COLO668 (cell line): ENCODE data around the gene GLRA1.

ENCODE experiments used
- DNase-seq: peaks from one replicate; lab custom pipeline; 2025; ENCODE audit not compliant: unreplicated experiment; lab: John Stamatoyannopoulos, UW

Gene GLRA1

DNA sequence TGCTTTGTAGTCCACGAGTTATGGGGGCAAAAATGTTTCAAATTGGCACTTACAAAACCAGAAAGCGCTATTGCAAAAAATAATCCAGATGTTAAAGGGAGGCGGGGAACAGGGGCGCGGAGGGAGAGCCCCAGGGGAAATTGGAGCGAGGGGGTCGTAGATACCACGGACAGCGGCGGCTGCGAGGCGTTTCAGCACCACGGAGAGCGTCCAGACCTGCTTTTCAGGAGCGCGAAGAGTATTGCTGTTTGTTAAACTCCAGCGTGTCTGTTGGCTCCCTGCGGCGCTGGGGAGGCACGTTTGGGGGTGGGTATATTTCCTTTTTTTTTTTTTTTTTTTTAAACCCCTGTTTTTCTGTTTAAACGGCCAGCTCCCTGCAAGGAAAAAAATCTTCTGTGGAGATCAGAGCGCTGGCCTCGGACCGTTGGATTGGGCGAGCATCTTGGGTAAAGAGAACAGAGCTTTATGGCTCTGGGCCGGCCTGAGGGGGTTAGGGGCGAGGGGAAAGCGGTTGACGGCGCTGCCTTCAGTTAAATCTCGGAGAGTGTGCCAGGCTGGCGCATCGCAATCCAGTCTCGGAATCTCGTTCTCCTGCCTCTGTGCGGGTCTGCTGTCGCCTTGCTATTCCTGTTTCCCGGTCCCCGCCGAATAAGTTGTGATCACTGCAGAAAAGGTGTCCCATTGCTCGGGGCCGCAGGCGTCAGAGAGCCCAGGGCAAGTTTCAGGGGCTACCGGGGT is at the start of gene GLRA1:
TSS of gene GLRA1 (minus strand) at position 288 of the 738 bp plus-strand sequence. CDS start 302 bp downstream, outside the sequence.
- no peak for DNase-seq

DNA sequence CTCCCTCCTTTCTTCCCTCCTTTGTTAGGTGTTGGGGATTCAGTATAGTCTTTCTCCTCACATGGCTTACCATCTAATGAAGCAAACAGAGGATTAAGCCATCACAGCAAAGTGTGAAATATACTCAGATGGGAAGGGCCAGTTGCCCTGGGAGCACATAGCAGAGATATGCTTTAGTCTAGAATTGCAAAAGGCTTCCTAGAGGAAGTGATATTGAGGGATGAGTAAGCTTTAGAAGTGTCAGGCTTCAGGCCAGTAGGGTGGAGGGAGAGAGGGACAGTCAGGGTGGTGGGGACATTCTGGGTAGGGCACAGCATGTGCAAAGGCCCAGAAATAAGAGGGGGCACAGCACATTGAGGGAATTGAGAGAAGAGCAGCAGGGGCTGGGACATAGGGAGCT is 46.2 kb upstream of the GLRA1 start:
- DNase-seq: no peak

DNA sequence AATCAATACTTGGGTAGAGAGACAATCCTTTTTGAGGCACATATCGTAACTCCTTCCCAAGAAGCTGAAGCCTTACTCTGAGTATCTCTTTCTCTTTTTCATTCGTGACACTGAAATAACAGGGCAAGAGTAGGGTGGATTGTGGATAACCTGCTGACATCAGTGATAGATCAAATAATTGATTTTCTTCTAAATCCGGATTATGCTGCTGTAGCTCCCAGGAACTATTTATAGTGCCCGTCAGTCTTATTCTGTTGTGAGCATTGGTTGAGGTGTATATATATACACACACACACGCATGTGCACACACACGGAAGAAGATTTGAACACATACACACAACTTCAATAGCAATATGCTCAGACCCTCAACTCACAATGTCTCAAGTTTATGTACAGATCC is 43.2 kb upstream of the GLRA1 start:
- DNase-seq: no peak

DNA sequence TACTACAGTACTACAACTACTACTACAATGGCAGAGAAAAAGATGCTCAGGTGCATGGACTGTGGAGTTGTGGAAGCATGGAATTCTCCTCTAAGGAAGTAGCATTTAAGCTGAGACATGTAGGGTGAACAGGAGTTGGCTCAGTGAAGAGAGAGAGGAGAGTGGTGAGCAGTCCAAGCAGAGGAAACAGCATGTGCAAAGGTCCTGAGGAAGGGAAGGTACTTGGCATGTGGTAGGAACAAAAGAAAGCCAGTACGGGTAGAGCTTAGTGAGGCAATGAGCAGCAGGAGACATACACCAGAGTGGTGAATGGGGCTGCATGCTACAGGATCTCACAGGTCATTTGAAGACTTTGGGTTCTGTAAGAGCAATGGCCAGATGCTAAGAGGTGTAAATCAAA is 41.4 kb upstream of the GLRA1 start:
- no peak for DNase-seq

DNA sequence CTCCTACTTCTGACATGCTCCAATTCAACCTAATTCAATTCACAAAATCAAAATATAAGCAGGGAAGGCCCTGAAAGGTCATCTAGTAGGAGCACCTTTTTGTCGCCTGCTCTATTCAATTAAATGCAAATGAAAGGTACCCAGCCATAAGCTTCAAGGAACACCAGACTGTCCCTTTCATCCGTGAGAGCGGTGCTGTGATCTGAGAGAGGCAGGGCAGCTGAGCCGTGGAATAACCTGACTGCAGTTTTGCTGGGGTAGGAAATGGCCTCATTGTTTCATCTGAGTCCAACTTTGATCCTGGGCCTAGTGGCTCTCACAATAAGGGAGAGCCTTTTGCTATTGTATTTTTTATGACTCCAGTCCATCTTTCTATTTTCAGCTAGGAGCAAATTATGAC is 39.8 kb upstream of the GLRA1 start:
- DNase-seq: no peak

DNA sequence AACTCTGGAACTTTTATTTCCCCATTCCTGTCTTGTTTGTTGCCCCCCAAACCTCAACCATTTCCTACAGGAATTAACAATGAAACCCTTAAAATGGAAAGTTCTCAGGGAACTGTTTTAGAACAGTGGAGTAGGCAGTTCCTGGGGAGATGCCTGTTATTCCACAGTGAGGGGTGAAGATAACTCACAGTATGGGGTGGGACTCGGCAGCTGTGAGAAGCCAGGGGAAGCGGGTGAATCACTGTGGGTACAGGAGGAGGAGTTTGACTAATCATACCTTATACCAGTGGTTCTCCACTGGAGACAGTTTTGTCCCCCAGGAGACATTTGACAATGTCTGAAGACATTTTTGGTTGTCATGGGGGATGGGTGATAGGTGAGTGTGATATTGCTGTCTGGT is 36.9 kb upstream of the GLRA1 start:
- DNase-seq: no peak

GRCh38 chr5:151958111-151958510 is 33.5 kb upstream of the GLRA1 start:
- DNase-seq: no peak

GRCh38 chr5:151956725-151957124 is 32.1 kb upstream of the GLRA1 start:
- DNase-seq: no peak

DNA sequence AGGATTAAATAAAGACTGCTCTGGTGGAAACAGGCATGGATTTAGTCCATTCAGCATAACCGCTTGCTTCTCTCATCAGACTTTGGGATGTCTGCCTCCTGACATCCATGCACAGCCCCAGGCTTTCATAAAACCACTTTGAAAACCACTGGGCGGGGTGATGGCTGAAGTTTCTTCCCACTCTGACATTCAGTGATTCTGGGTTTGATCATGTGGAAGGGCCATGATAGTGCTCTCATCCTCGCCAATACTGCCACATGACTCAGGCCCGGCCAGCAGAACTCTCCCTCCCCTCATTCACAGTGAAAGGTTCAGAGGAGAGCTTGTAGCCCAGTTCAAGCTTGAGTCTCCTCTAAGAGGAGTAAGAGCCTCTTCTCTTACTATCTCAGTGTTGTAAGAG is 29.6 kb upstream of the GLRA1 start:
- DNase-seq: no peak

GRCh38 chr5:151953833-151954232 is 29.2 kb upstream of the GLRA1 start:
- no peak for DNase-seq

DNA sequence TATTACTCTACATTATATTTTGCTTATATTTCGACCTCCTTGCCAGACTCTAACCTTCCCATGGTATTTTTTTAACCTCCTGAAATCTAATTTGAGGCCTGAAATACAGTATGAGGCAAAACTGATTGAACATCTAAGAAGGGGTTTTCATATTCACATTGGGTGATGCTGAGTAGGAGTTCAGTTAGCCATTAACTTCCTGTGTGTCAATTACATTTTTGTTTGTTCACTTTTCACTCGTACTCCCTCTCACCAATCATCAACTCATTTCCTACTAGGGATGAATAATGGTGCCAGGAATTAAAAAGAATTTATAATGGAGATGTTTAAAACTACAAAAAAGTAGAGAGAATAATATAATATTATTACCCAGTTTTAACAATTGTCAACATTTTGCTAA is 27.6 kb upstream of the GLRA1 start:
- no peak for DNase-seq

GRCh38 chr5:151950706-151951105 is 26.1 kb upstream of the GLRA1 start:
- DNase-seq: no peak

- peak; percentile 49 for DNase-seq
These were observed 25.2 kb upstream of the GLRA1 start for GRCh38 chr5:151949701-151950308.

GRCh38 chr5:151949113-151949512 is 24.5 kb upstream of the GLRA1 start:
- no peak for DNase-seq

GRCh38 chr5:151947931-151948608 is 23.4 kb upstream of the GLRA1 start:
- no peak for DNase-seq

DNA sequence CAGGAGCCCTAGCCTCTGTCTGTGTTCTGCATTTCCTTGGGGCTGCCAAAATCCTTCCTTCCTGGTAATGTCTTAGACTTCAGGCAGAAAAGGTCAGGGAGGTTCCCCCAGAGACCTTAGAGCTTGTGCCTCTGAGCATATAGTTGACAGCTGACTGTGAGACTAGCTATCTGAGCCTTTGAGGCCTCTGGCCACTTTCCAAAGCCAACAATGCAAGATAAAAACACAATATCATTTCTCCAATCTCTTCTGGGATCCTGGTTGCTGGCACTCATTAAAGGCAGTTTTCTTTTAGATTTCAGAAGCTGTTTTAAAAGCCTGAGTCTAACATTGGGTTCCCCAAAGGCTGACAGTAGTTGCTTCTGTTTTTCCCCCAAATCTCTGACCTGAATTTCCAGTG is 13.2 kb upstream of the GLRA1 start:
- DNase-seq: no peak

GRCh38 chr5:151935135-151935695 is 10.6 kb upstream of the GLRA1 start:
- no peak for DNase-seq

DNA sequence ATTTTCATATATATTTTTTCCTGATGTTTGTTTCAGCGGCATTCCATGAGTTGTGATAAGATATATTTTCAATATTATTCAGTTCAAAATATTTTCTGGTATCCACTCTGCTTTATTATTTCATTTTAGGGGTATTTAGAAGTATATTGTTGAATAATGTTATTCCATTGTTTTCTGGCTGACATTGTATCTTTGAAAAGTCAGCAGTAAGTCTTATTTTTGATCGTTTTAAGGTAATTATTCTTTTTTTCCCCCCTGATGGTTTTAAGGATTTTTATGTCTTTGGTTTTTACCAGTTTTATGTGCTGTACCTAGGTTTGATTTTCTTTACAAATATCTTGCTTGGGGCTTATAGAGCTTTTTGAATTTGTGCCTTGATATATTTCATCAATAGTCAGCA is 6.6 kb upstream of the GLRA1 start:
- no peak for DNase-seq

DNA sequence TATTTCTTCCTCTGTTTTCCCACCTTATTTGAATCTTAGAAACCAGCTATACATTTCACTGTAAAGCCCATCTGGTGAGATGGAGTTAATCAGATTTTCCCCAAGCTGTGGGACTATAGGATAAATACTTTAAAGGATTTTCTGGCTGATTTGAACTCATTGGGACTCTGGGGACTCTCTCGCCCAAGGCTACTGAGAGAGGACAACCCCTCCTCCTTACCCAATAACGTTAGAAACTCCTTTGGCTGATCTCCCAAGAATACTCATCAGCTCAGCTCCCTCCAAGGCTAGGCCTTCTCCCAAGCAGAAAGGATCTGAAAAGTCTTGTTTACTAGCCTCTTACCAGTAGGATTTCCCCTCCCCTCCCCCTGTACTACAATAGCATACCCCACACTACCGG is 1.5 kb upstream of the GLRA1 start:
- DNase-seq: no peak

DNA sequence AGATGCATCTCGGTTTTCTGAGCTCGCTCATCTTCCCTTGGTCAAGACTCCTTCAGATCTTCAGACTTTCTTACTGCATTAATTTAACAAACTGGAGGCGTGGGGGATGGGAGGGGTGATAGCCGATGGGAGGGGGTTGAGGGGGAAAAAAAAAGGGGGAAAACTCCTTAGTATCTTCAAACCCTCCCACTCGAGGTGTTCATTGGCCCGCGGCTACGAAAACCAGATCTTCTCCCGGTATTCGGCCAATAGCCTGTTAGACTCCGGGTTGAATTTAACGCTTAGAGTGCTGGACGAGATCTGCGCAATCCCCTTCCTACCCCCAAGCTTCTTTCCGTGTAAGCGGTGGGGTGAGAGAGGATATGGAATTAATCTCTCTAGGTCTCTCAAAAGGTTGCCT is 689 bp upstream of the GLRA1 start:
- no peak for DNase-seq

DNA sequence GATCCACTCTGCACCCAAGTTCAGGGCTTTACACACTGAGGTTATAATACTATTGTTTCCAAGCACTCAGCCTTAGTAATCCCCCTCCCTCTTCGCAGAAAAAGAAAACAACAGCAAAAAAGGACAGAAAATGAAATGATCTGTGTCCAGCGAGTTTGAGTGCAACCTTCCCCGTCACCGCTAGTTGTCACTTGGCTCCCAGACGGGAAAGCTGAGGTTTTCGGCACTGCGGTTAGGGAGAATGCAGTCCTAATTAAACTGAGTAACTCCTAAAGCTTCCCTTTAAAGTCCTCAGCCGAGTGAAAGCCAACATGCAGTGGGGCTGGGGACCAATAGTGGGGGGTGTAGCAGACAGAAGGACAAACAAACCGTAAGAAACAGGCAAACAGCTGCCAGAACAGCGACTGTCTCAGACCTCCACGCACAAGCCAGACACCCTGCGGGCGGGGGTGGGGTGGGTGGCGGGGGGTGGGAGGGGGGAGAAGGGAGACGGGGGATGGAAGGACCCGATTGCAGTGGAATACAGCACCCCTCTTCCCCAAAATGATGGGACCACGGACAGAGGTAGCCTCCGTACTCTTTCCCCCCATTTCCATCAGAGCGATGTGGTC is 680 bp downstream of the GLRA1 start:
- no peak for DNase-seq

DNA sequence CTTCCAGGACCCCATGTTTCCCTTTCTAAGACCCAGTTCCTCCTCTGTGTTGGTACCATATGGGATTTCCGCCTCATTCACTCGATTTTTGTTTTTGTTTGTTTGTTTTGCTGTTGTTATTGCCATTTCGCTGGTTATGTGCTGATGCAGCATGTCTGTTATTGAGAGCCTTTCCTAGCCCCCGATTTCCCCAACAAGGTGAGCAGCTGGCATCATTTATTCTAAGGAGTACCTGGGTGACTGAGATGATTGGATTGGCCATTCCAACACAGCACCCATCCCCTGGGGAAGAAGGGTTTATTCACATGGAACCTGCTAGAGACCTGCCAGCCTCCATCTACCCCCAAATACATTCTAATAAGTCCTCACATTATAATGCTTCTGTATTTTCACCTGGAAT is 2.7 kb downstream of the GLRA1 start:
- no peak for DNase-seq
